GM21825 (cell line): ENCODE measurements around the gene TBL1XR1.

Source experiments
- ATAC-seq: cut with Tn5 transposase; IDR thresholded peaks from one replicate; pipeline ENCODE4 v1.9.1; 2021; ENCODE audit warnings: mild to moderate bottlenecking, moderate library complexity; ENCODE audit not compliant: unreplicated experiment

Gene TBL1XR1

GRCh38 chr3:177111541-177111949 lies 85.7 kb downstream of the TBL1XR1 start:
- ATAC-seq: no peak

GRCh38 chr3:177110895-177111294 lies 86.4 kb downstream of the TBL1XR1 start:
- ATAC-seq: no peak

GRCh38 chr3:177110386-177110785 lies 86.9 kb downstream of the TBL1XR1 start:
- ATAC-seq: no peak

- ATAC-seq: no peak
Measured at GRCh38 chr3:177109688-177110330, 87.5 kb downstream of the TBL1XR1 start.

GRCh38 chr3:177108648-177109047 lies 88.6 kb downstream of the TBL1XR1 start:
- ATAC-seq: no peak

GRCh38 chr3:177107461-177108239 lies 89.6 kb downstream of the TBL1XR1 start:
- no peak for ATAC-seq

- no peak for ATAC-seq
Measured at GRCh38 chr3:177106594-177106993, 90.7 kb downstream of the TBL1XR1 start.

- peak; percentile 47 for ATAC-seq
Measured at GRCh38 chr3:177106184-177106583, 91.1 kb downstream of the TBL1XR1 start.

GRCh38 chr3:177105623-177106022 lies 91.7 kb downstream of the TBL1XR1 start:
- ATAC-seq: no peak

GRCh38 chr3:177104299-177104992 lies 92.8 kb downstream of the TBL1XR1 start:
- ATAC-seq: no peak

- ATAC-seq: no peak
Measured at GRCh38 chr3:177102553-177102952, 94.7 kb downstream of the TBL1XR1 start.

- ATAC-seq: no peak
Measured at GRCh38 chr3:177098551-177098950, 98.7 kb downstream of the TBL1XR1 start.

- ATAC-seq: no peak
Measured at GRCh38 chr3:177096615-177097014, 100.7 kb downstream of the TBL1XR1 start.

GRCh38 chr3:177093966-177094365 lies 103.3 kb downstream of the TBL1XR1 start:
- ATAC-seq: no peak

GRCh38 chr3:177089901-177090300 lies 107.4 kb downstream of the TBL1XR1 start:
- ATAC-seq: no peak

- no peak for ATAC-seq
Measured at GRCh38 chr3:177089110-177089509, 108.2 kb downstream of the TBL1XR1 start.

- ATAC-seq: no peak
Measured at GRCh38 chr3:177085794-177086193, 111.5 kb downstream of the TBL1XR1 start.

- no peak for ATAC-seq
Measured at GRCh38 chr3:177084616-177085015, 112.7 kb downstream of the TBL1XR1 start.

GRCh38 chr3:177080122-177080521 lies 117.2 kb downstream of the TBL1XR1 start:
- no peak for ATAC-seq

- no peak for ATAC-seq
Measured at GRCh38 chr3:177079684-177080083, 117.6 kb downstream of the TBL1XR1 start.

GRCh38 chr3:177071496-177072156 lies 125.7 kb downstream of the TBL1XR1 start:
- ATAC-seq: no peak
